Cerebellar nuclear complex (tissue), 1 donor: ENCODE measurements around the gene LCAT.
A peak's percentile ranks its signal among the peaks of the same experiment; 100 is the strongest.

Experiments used
- DNase-seq, 2 experiments: peaks; one replicate each; lab custom pipeline; 2025; lab: John Stamatoyannopoulos, UW

The LCAT gene

GRCh38 chr16:67968400-67969253 lies 24.7 kb upstream of the LCAT start, which contains the start of gene SLC12A4:
Gene SLC12A4 (minus strand): TSS chr16:67968637. CDS start chr16:67968553, 84 bp downstream.
- DNase-seq, result no peak

DNA sequence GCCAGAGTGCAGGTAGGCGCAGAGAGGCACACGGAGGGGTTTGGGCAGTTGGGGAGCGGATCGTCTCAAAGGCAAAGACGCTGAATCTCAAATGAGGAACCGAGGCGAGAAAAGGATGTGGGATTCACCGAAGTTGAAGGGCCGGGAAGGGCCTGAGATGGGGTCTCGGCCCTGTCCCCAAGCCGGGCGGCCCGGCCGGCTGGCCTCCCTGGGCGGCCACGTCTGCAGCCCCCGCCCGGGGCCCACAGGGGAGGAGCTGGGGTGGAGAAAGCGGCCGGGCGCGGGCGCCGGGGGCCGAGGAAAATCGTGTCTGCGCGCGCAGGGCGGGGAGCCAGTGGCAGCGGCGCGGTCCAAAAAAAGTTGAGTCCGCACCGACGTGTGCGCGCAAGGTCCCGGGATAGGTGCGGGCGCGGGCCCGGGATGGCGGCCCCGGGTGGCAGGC lies 24.1 kb upstream of the LCAT start:
- DNase-seq, result no peak

GRCh38 chr16:67967183-67967957 lies 23.4 kb upstream of the LCAT start:
- no peak for DNase-seq

GRCh38 chr16:67966549-67967182 lies 22.7 kb upstream of the LCAT start:
- DNase-seq, result no peak

DNA sequence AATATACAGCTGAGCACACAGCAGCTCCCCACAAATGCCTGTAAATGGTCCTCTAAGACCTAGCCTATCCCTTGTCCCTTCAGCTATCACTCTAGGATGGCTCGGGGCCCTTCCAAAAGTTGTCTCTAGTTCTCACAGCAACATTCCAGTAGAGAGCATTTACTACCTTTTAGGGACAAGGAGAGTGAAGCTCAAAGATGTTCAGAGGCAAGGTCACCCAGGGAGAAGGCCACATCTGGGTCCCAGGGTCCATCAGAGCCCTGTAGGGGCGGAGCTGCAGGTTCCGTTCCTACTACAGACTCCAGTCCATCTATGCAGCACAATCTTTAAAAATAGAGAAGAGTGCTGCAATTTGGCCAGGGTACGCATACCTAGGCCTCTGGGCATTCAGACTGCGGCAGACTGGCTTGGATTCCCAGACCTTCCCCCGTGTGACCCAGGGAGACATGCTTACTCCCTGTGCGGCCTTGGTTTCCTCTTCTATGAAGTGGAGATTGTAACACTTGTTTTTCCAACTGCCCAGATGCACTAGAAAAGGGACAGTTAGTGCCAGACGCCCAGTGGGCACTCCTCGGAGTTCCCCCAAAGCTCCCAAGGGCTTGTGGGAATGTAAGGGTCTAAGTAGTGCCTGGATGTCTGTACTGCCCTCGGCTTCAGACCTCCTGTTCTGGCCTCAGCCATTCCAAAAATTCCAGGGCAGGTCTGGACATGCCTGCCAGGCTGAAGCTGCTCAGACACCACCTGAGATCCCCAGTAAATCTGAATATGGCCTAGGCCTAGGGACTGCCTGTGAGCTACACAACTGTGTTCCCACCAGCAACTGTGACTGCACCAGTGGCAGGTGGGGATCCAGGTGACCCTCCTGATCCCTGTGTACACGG lies 22.0 kb upstream of the LCAT start:
- DNase-seq, result no peak

DNA sequence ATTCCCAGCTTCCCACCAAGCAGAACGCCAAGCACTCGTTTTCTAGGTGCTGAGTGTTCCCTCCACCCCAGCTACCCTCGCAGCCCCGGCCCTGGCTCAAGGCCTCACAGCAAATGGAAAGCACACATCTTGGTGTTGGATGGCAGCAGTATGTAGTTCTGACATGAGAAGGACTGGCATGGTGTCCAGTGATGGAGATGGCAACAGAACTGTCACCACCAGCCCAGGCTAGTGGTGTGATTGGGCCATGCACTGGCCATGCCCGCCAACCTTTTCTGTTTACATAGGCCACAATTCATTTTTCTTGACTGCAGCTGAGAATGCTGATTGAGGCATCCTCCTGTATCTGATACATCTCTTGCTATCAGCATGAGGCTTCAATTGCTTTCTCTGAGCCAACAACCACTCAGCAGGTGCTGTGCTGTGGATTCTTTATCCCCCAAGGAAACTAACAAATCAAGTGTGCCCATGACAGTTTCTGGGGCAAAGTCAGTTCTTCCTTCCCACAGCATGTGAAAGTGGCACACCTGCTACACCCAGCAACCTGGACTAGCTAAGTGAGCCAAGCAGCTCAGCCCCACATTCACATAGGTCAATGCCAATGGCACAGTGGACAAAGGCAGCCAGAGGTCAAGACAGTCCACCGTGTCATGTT lies 20.7 kb upstream of the LCAT start:
- no peak for DNase-seq

DNA sequence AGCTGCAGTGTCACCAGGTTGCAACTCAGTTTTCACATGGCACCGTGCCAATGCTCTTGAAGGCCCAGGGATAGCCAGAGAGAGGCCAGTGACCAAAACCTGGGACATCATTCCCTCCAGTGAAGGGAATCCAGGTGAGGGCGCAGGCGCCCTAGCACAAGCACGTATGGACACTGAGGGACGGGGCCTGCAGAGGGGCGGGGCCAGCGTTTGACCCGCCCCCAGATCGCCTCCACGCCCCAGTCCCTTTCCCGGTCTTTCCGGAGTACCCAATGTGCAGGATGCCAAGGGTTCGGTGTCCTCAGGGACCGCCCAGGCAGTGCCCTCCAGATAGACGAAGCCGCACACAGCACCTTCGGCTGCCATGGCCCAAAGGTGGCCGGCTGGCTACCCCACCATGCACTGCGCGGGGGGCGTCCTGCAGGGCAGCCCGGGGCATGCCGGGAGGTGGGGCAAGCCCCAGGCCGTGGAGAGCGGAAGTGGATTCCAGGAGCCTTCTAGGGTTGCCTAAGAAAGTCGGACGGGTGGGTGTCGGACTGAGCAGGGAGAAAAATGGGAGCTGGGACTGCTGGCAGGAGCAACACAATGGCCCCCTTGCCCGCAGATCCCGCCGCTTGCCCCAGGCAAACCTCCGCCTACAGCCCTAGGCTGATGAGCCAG lies 19.9 kb upstream of the LCAT start:
- no peak for DNase-seq

DNA sequence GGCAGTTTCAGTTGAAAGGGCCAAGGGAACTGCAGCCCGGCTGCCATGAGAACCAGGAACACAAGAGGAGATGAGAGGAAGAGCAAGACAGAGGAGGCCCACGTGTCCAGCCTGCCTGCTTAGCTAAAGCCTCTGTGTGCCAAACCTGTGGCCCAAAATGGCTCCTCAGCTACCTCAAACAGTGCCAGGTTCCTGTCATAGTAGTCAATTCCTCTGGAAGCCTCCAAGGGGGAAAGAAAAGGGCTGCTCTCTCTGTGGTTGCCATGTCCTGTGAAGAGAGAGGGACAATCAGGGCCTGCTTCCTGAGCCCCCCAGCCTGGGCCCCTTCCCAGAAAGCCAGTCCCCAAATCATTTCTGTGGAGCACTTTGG lies 19.4 kb upstream of the LCAT start:
- DNase-seq, result no peak

DNA sequence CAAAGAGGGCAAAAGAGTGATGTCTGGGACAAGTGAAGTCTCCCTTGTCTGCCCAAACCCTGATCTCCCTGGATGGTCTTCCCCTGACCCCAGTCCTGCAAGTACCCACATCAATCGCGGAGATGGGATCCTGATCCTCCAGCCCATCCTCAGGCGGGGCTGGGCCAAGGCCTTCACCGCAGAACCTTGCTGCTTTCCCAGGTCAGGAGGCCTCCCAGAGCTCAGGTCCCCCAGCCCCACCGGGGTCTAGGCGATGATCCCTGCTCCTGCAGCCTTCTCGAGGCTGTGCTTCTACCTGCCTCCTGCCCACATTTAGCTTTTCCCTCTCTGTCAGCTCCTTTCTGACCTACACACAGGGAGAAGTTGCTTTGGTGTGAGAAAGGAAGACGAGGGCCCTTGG lies 18.2 kb upstream of the LCAT start:
- no peak for DNase-seq

DNA sequence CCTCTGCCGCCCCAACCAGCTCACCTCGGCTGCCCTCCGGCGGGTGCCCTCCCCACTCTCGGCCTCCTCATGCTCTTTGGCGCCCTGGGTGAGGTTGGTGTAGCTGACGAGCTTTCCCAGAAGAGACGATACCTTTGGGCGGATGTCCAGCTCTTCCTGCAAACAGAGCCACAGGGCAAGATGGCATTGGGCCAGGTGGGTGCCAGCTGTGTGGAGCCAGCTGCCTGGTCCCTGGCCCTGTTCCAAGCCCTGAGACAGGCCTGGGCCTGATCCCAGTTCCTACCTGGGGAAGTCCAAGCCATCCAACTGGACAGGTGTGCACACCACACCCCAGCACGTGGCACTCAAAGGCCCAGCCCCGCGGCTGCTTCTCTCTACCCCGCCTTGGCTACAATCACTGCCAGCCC lies 17.6 kb upstream of the LCAT start:
- DNase-seq, result no peak

- no peak for DNase-seq
Measured at GRCh38 chr16:67959536-67960329, 15.8 kb upstream of the LCAT start.

- no peak for DNase-seq
Measured at GRCh38 chr16:67957622-67958021, 13.7 kb upstream of the LCAT start.

DNA sequence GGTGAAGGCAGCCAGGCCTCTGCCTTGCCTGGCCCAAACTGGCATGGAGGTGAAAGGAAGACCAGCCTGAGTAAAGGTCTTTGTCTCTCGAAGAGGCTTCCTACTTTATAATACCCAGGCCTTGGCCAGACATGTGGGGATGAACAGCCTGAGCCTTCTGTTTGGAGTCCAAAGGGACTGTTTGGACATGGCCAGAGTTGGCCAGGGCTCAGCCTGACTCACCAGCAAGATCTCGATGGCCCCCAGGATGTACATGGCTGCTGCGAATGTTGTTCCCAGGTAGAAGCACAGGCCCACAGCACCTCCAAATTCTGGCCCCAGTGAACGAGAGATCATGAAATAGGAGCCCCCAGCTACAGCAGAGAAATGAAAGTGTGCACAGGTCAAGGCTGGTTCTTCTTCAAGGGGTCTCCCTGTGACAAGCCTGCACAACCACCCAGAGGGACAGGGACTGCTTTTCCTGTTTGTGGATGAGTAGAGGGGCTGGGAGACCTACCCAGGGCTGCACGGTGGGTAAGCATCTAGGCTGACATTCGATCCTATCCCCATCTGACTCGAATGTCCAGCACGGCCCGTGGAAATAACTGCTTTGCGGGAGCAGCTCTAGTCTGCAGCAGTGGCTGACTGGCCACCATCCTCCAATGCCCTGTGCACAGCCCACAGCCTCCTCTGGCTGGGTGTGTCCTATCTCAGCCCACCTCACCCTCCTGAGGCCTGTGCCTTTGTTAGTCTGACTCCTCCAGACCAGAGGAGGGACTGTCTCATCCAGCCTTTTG lies 10.7 kb upstream of the LCAT start:
- no peak for DNase-seq

DNA sequence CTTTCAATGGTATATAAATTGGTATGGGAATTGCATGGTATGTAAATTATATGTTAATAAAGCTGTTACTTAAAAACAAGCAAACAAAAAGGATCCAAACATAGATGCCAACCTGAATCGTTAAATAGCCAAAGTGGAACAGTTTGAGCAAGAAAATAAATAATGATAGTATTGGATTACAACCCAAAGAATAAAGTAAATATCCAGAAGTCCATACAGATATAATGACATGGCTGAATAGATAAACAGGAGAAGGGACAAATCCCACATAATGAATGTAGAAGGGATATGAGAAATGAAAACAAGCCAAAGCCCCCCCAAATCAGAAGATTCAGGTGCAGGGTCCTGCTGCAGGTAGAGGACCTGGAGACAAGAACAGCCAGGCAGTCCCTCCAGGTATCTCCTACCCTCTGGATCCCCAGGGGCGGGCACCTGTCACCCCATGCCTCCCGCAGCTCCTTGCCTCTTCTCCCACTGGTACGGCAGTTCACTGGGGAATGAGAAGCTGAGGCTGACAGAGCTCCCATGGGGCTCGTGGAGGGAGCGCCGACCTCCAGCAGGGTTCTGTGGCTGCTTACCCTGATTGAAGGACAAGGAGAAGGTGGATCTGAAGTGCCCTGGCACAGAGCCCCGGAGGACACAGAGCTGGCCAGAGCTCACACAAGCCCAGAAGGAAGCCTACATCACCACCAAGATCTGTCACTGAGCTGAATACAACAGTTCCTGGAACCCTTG lies 9.9 kb upstream of the LCAT start:
- no peak for DNase-seq

GRCh38 chr16:67951485-67951884 lies 7.6 kb upstream of the LCAT start:
- peak in 1 of 2 experiments; percentile 32 for DNase-seq

GRCh38 chr16:67950335-67950843 lies 6.5 kb upstream of the LCAT start:
- DNase-seq, result no peak

DNA sequence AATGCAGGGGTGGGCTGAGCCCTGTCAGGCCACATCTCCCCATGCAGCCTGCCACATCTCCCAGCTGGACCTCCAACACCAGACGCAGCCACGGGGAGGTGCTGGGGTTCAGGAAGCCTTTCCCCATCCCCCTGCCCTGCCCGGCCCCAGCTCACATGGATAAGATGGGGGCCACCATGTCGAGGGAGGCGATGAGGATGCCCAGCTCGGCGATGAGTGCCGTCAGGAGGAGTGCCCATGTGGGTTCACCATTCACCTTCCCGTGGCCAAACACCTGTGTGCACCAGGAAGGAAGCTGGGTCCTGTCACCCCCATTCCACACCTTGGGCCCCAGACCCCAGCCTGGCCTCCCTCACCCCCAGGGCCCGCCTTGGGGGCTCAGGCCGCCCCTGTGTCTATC lies 5.7 kb upstream of the LCAT start:
- DNase-seq, result no peak

- DNase-seq, result no peak
Measured at GRCh38 chr16:67948015-67948414, 4.1 kb upstream of the LCAT start.
